HepG2 (cell line): ENCODE results near the gene USH2A. TPM values are rescaled to one million over a fixed set of nuclear protein-coding genes. Genes with fewer than 3 reads are reported as not detected.

Source experiments
- ATAC-seq: fragments of 200-7000 bp; cut with Tn5 transposase; 3 replicates; pipeline ENCODE4 v1.9.1; 2020; ENCODE audit warnings: mild to moderate bottlenecking, moderate library complexity
- BruUV-seq: library from RNA; stranded (reverse); fragments of 400-500 nt; replicated peaks from 2 replicates; lab custom pipeline; 2021; lab: Mats Ljungman, UMichigan
- CTCF ChIA-PET: fragments of 300-600 bp; formaldehyde crosslinking; extraction: SDS; loops from one replicate; lab custom pipeline; 2021; ENCODE audit warnings: low total read pairs, inconsistent platforms, low intra/inter-chr PET ratio; lab: Yijun Ruan, JAX
- POLR2A ChIA-PET: fragments of 350-600 bp; sonication (Branson Sonifier 250); formaldehyde crosslinking; loops from one replicate; lab custom pipeline; 2020; ENCODE audit warnings: antibody characterized with exemption, inconsistent platforms; lab: Yijun Ruan, JAX
- DNase-seq: peaks from one replicate; pipeline ENCODE4 v3.0.0-alpha.2; 2015; ENCODE audit warnings: low spot score
- FAIRE-seq: peaks from 3 replicates; lab custom pipeline; 2011; peaks lifted over from hg19 to GRCh38; lab: Jason Lieb, UNC
- H2AFZ ChIP-seq: one replicate; pipeline ENCODE4 v1.6.1; 2011; ENCODE audit warnings: low read length, inconsistent platforms
- H3K27ac ChIP-seq: fragments of 300-600 bp; 3 replicates; pipeline ENCODE4 v1.8.0; 2011; ENCODE audit warnings: mixed run types, mild to moderate bottlenecking, mixed read lengths, low read length, inconsistent platforms; ENCODE audit not compliant: insufficient read depth; ENCODE audit errors: extremely low read length
- H3K27me3 ChIP-seq, 2 experiments: fragments of 200-600 bp in 1 of 2; 2 replicates in 1 of 2; 3 replicates in 1 of 2; pipeline versions ENCODE4 v1.6.0 to v1.8.0; 2011; ENCODE audit warnings: low read length in 2 of 2, mild to moderate bottlenecking in 2 of 2, moderate library complexity in 2 of 2, inconsistent platforms in 1 of 2; ENCODE audit not compliant: insufficient read depth in 2 of 2, control insufficient read depth in 1 of 2
- H3K36me3 ChIP-seq, 2 experiments: fragments of 200-600 bp in 1 of 2; replicated peaks in 1 of 2; 2 replicates in 1 of 2; 3 replicates in 1 of 2; pipeline versions ENCODE4 v1.5.1 to v1.8.0; 2011; ENCODE audit warnings: low read length in 2 of 2, inconsistent platforms in 1 of 2; ENCODE audit not compliant: insufficient read depth in 2 of 2, control insufficient read depth in 1 of 2
- H3K4me1 ChIP-seq: 2 replicates; pipeline ENCODE4 v1.5.1; 2012; ENCODE audit warnings: low read length, inconsistent platforms; ENCODE audit not compliant: insufficient read depth
- H3K4me2 ChIP-seq: 2 replicates; pipeline ENCODE4 v1.6.0; 2011; ENCODE audit warnings: low read depth, low read length, inconsistent platforms
- H3K4me3 ChIP-seq, 3 experiments: fragments of 200-600 bp in 1 of 3; sonication (generic), shearing (Covaris generic) in 1 of 3; replicated peaks in 1 of 3; 2 replicates each; pipeline ENCODE4 v1.5.1; 2011 to 2016; ENCODE audit warnings: low read length in 3 of 3, inconsistent platforms in 2 of 3, low read depth in 2 of 3, mild to moderate bottlenecking in 2 of 3, control low read depth in 1 of 3, mixed read lengths in 1 of 3; ENCODE audit not compliant: insufficient read depth in 1 of 3
- H3K79me2 ChIP-seq: one replicate; pipeline ENCODE4 v1.6.1; 2011; ENCODE audit warnings: low read length, inconsistent platforms; ENCODE audit not compliant: insufficient read depth
- H3K9ac ChIP-seq: 2 replicates; pipeline ENCODE4 v1.6.0; 2011; ENCODE audit warnings: mild to moderate bottlenecking, low read depth, low read length, inconsistent platforms; ENCODE audit not compliant: insufficient read depth
- H3K9me3 ChIP-seq: 2 replicates; pipeline ENCODE4 v1.5.1; 2012; ENCODE audit warnings: mild to moderate bottlenecking, low read length
- H4K20me1 ChIP-seq: 2 replicates; pipeline ENCODE4 v1.6.0; 2011; ENCODE audit warnings: inconsistent platforms, mild to moderate bottlenecking, low read length, moderate library complexity; ENCODE audit not compliant: insufficient read depth
- FOXJ3 ChIP-seq: sonication (generic); formaldehyde crosslinking; IDR thresholded peaks from 2 replicates; pipeline ENCODE4 v1.4.0; 2020; ENCODE audit warnings: missing genetic modification reagents, mild to moderate bottlenecking, borderline replicate concordance
- FOXP4 ChIP-seq: sonication (generic); formaldehyde crosslinking; IDR thresholded peaks from 2 replicates; pipeline ENCODE4 v1.4.0; 2020; ENCODE audit warnings: missing genetic modification reagents
- GZF1 ChIP-seq: sonication (generic); formaldehyde crosslinking; IDR thresholded peaks from 2 replicates; pipeline ENCODE4 v1.5.1; 2020; ENCODE audit warnings: mild to moderate bottlenecking, missing genetic modification reagents
- HDAC1 ChIP-seq: sonication (generic); formaldehyde crosslinking; IDR thresholded peaks from 2 replicates; pipeline ENCODE4 v1.5.1; 2020; ENCODE audit warnings: mild to moderate bottlenecking, missing genetic modification reagents
- MIER3 ChIP-seq: IDR thresholded peaks from 2 replicates; pipeline ENCODE4 v1.6.1; 2016; ENCODE audit warnings: missing compliant biosample characterization, borderline replicate concordance
- SATB2 ChIP-seq: sonication (generic); formaldehyde crosslinking; IDR thresholded peaks from 2 replicates; pipeline ENCODE4 v1.5.0; 2020; ENCODE audit warnings: missing genetic modification reagents
- ZGPAT ChIP-seq: IDR thresholded peaks from 2 replicates; pipeline ENCODE4 v1.6.1; 2016; ENCODE audit warnings: mild to moderate bottlenecking
- ZNF317 ChIP-seq: sonication (generic); formaldehyde crosslinking; IDR thresholded peaks from 2 replicates; pipeline ENCODE4 v1.5.0; 2020; ENCODE audit warnings: mild to moderate bottlenecking, missing genetic modification reagents
- ZSCAN25 ChIP-seq: sonication (generic); formaldehyde crosslinking; IDR thresholded peaks from 2 replicates; pipeline ENCODE4 v1.8.0; 2022; ENCODE audit warnings: mild to moderate bottlenecking, missing genetic modification reagents
- WGBS: methylation state at CpG from one replicate; pipeline ENCODE4 v1.1.6; 2017; ENCODE audit warnings: low lambda C conversion rate; 5-methylcytosine and 5-hydroxymethylcytosine counted together
- in situ Hi-C: cut with HindIII; loops from 2 replicates; pipeline ENCODE4 v1.10.0; 2017; ENCODE audit warnings: low pct_unique_long_range_greater_than_20kb; ENCODE audit not compliant: extremely low pct_ligation_motif_present
- intact Hi-C: fragments of 100-400 bp; cut with micrococcal nuclease; formaldehyde crosslinking; loops from one replicate; pipeline ENCODE4 v1.10.0; 2022; ENCODE audit not compliant: unreplicated experiment
- polyA plus RNA-seq, 8 experiments: library from polyadenylated mRNA; depleted of rRNA in 3 of 8; stranded (reverse) in 7 of 8; unstranded in 1 of 8; fragments of >200 nt; fragmentation: Illumina TruSeq in 4 of 8; extraction: Trizol in 4 of 8; gene quantifications; 2 replicates each; pipeline versions ENCODE4 v1.2.1 to v1.2.3, GENCODE V29; 2011 to 2016; ENCODE audit warnings: low read depth in 4 of 8, missing spikeins in 1 of 8, mixed read lengths in 1 of 8; ENCODE audit not compliant: insufficient read depth in 1 of 8
- total RNA-seq, 5 experiments: library from RNA; depleted of rRNA; stranded (reverse); fragments of >200 nt; fragmentation: Illumina TruSeq; extraction: Trizol; gene quantifications; 2 replicates each; pipeline ENCODE4 v1.2.3, GENCODE V29; 2016; ENCODE audit warnings: low read depth in 1 of 5

The USH2A gene
- total and polyA plus RNA-seq, 2 of the 13 experiments (the other 11 are each of a cell fraction or from before 2014, with no cell fraction given) = 0.02 TPM; not detected in 1

- TF ChIP-seq FOXJ3 = 0 out of 2 replicates have a peak, but pooled peaks have one; percentile 19
- 0 out of 2 replicates have a peak, but pooled peaks have one; percentile 53 for TF ChIP-seq ZNF317 (CRISPR knock-in tag)
- TF ChIP-seq MIER3 (CRISPR knock-in tag) = peak; percentile 43; the same call in 1 of the 2 replicates
- TF ChIP-seq SATB2 (CRISPR knock-in tag) = no peak
- peak; percentile 47; the same call in 1 of the 2 replicates for TF ChIP-seq HDAC1 (CRISPR knock-in tag)
- TF ChIP-seq ZGPAT (CRISPR knock-in tag) = peak; percentile 33; the same call in 1 of the 2 replicates
- TF ChIP-seq FOXP4 (CRISPR knock-in tag) = peak; percentile 15; the same call in 1 of the 2 replicates
Measured at GRCh38 chr1:215636258-215636965, 786.8 kb downstream of the USH2A start (continued).

- in situ Hi-C loops = no loop called here
- no peak for DNase-seq
- TF ChIP-seq GZF1 = no peak
- TF ChIP-seq ZSCAN25 = peak; percentile 56
- TF ChIP-seq, all 625 proteins: peak for 1
- Histone ChIP-seq H3K9ac (no peak overlapping the region), H4K20me1 (no peaks in the 10 kb centered on the region), H3K79me2 (no peaks in the 10 kb centered on the region), H3K27me3 (no peaks in the 10 kb centered on the region), H3K9me3 (no peaks in the 10 kb centered on the region), H3K4me1 (peaks cover 65% of the 10 kb centered on the region), H3K27ac (peak overlapping the region; percentile 60), H3K4me2 (peak overlapping the region; percentile 89), H2AFZ (peak overlapping the region; percentile 62), H3K36me3 (no peaks in the 10 kb centered on the region), H3K4me3 (peak overlapping the region in 2 of 3 experiments; percentile 57 to 64; a peak in 3 of 6 replicates)
- intact Hi-C loops = no loop called here
- POLR2A ChIA-PET = interaction anchor here (0.7 to 1.4 kb wide), 2 partner anchors 69 to 93 kb away, joined by 3 read pairs; partner anchors contain the start of gene KCTD3
- FAIRE-seq (no peak), ATAC-seq (peak; percentile 36)
- BruUV-seq = no TSS peak
- 71% methylated on average over 6 of the region's 6 CpGs for WGBS
- CTCF ChIA-PET = no interaction called here
Measured at GRCh38 chr1:215635827-215636226, 787.4 kb downstream of the USH2A start.
